Measurements from ENCODE around the gene CARNS1. TPM values are rescaled to one million over a fixed set of nuclear protein-coding genes. Genes with fewer than 3 reads are reported as not detected.

Gene CARNS1
- total RNA-seq, 2 experiments from 2014 or later = 1.9 to 2.0 TPM

DNA sequence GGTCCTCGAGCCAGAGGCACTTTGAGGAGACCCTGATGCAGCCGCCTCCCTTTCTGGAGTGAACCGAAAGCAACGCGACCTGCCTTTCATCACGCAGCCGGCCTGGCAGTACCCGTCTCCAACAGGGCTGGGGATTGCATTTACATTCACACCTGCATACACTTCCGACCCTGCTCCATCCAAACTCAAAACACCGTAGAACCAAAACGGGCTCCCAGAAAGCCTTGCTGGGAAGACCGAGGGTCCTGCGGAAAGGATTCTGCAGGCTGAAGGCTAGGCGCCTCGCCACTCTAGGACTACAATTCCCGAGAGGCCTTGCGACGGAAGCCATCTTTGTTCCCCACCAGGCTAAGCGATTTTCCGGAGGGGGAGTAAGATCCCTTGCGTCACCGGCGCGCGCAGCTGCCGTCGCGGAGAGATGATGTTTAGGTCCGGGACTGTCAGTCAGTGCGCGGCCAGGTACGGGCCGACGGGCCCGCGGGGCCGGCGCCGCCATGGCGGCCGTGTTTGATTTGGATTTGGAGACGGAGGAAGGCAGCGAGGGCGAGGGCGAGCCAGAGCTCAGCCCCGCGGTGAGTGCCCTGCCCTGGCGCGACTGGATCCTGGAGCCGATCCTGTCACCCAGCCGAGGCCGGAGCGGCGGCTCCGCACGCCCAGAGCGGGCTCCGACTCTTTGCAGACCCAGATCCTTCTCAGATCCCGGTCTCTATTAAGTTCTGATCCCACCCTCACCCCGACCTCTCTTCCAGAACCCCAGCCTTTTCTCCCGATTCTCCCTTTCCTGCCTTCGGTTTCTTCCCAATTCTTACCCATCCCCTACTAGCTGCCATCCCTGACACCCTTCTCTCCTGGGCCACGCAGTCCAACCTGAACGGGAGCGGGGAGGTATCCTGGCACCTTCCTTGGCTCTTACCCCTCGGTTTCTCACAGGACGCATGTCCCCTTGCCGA lies 12.8 kb downstream of the CARNS1 start, which contains the start of gene RPS6KB2:
Gene RPS6KB2, plus strand, starts transcription at position 443 of the 950 bp plus-strand sequence. Its CDS starts 52 bp downstream, at position 495.
- POLR2A ChIA-PET = interaction anchor here (0.7 to 2.6 kb wide), 7 partner anchors 8 to 27 kb away, joined by 3 to 27 read pairs (median 5); partner anchors contain the start of genes PPP1CA, PTPRCAP and TBC1D10C

GRCh38 chr11:67429038-67429668 lies 13.7 kb downstream of the CARNS1 start:
- CTCF ChIA-PET = interaction anchor here (2.5 kb wide), 1 partner anchor 8 kb away, joined by 14 read pairs; the partner anchor contains the start of gene PTPRCAP
- POLR2A ChIA-PET = interaction anchor here (0.7 to 2.6 kb wide), 6 partner anchors 9 to 27 kb away, joined by 3 to 27 read pairs (median 8); partner anchors contain the start of genes PPP1CA, PTPRCAP and TBC1D10C

More for the DNA sequence above, 12.8 kb downstream of the CARNS1 start, which contains the start of gene RPS6KB2:
- CTCF ChIA-PET = interaction anchor here (1.0 to 2.5 kb wide), 2 partner anchors 9 to 27 kb away, joined by 3 to 14 read pairs; partner anchors contain the start of genes PPP1CA and PTPRCAP

GRCh38 chr11:67429722-67430121 lies 14.2 kb downstream of the CARNS1 start:
- ChIA-PET CTCF (interaction anchor here (2.5 kb wide), 1 partner anchor 7 kb away, joined by 14 read pairs; the partner anchor contains the start of gene PTPRCAP), POLR2A (interaction anchor here (2.6 kb wide), 1 partner anchor 9 kb away, joined by 27 read pairs; the partner anchor contains the start of gene PTPRCAP)

DNA sequence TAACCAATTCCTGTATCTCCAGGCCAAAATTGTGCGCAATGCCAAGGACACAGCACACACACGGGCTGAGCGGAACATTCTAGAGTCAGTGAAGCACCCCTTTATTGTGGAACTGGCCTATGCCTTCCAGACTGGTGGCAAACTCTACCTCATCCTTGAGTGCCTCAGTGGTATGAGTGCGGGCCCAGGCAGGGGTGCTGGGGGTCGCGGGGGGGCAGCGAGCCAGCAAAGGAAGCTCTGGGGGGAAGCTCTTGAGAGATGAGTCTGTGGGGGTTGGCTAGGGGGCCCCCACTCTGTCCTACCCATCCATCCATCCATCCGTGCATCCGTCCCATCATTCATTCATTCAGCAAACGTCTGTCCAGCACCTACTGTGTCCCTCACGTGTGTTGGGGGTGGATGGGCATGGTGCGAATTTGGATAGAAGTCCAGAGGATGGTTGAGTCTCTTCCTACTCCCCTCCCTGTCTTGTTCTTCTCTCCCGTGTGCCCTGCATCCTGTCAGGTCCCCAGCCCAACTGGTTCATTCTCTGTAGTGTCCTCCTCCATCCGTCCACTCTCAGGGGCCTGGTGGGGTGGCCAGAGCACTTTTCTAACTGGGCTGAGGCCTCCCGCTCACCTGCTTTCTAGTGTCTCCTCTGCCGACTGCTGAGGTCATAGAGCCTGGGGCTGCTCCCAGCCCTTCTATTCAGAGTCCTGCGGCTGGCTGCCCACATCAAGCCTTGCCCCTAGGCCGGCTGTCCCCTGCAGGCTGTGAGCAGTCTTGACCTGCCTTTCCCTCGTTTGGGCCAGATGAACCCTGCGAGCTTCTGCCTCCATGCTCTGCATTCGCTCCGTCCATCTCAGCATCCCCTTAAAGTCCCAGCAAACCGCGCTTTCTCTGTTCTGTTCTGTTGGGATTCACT lies 16.1 kb downstream of the CARNS1 start:
- ChIA-PET CTCF (interaction anchor here (0.7 to 0.9 kb wide), 2 partner anchors 25 to 30 kb away, joined by 3 to 4 read pairs; partner anchors contain the start of gene PPP1CA), POLR2A (interaction anchor here (1.0 kb wide), 1 partner anchor 12 kb away, joined by 5 read pairs; no protein-coding TSS in a partner anchor)

DNA sequence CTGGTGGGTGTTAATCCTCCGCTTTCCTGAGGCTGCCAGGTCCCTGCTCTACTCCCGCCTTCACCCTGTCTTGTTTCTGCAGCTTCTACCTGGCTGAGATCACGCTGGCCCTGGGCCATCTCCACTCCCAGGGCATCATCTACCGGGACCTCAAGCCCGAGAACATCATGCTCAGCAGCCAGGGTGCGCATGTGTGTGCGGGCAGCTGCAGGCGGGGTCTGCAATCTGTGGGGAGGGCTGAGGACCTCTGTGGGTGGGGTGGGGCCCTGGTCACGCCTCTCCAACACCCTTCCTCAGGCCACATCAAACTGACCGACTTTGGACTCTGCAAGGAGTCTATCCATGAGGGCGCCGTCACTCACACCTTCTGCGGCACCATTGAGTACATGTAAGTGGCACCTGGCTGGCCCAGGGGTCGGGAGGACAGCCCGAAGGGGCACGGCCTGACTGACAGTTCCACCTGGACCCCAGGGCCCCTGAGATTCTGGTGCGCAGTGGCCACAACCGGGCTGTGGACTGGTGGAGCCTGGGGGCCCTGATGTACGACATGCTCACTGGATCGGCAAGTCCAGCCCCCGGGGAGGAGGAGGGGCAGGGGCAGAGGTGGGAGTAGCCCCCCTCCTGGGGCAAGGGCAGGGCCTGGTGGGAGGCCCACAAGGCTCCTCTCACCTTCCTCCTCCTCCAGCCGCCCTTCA lies 17.3 kb downstream of the CARNS1 start:
- POLR2A ChIA-PET = interaction anchor here (0.6 to 1.2 kb wide), 4 partner anchors 12 to 54 kb away, joined by 3 to 6 read pairs (median 3); no protein-coding TSS in a partner anchor
- CTCF ChIA-PET = interaction anchor here (0.9 to 1.4 kb wide), 3 partner anchors 8 to 26 kb away, joined by 3 read pairs; no protein-coding TSS in a partner anchor

DNA sequence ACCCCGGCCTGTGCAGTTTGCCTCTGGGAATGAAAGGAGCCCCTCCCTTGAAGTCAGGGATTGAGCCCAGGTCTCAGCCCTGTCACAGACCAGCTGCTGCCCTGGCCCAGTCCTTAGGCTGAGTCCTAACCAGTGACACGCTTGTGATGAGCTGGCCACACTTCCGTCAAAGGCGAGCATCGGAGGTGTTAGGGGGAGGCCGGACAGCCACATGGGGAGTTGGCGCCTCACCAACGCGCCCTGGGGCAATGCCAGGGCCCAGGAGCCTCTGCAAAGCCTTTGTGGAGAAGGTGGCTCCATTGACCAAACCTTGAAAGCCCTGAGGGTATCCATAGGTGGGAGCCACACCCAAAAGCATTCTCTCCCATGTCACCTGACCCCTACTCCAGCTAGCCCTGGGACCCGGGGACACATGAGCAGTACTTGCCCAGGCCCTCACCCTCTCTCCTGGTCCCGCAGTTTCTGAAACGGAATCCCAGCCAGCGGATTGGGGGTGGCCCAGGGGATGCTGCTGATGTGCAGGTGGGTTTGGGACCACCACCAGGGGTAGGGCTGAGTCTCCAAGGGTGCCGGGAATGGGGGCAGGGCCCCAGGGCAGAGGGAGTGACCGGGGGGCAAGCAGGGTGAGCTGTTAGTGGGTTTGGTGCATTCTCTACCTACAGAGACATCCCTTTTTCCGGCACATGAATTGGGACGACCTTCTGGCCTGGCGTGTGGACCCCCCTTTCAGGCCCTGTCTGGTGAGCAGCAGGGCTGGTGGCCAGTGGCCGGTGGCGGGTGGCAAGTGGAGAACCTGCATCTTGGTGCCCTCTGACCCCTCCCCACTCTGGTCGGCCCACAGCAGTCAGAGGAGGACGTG lies 18.3 kb downstream of the CARNS1 start:
- CTCF ChIA-PET = interaction anchor here (0.6 to 1.7 kb wide), 7 partner anchors 8 to 72 kb away, joined by 3 to 5 read pairs (median 4); partner anchors contain the start of genes PITPNM1 and PPP1CA
- POLR2A ChIA-PET = interaction anchor here (0.6 to 5.6 kb wide), 10 partner anchors 11 to 72 kb away, joined by 3 to 79 read pairs (median 3); partner anchors contain the start of genes AIP and PITPNM1

DNA sequence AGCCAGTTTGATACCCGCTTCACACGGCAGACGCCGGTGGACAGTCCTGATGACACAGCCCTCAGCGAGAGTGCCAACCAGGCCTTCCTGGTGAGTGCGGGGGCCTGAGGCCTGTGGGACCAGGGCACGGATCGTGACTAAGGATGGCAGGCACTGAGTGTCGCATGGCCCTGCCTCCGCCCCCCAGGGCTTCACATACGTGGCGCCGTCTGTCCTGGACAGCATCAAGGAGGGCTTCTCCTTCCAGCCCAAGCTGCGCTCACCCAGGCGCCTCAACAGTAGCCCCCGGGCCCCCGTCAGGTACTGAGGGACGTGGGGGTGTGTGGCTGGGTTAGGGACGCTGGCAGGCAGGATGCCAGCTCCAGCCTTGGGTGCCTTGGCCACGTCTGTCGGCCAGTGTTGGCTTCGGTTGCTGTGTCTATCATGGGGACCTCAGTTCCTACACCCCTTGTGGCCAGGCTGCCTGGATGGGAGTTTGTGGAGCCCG lies 19.0 kb downstream of the CARNS1 start:
- ChIA-PET POLR2A (interaction anchor here (0.7 to 5.6 kb wide), 6 partner anchors 10 to 71 kb away, joined by 3 to 79 read pairs (median 3); partner anchors contain the start of genes AIP and PITPNM1), CTCF (interaction anchor here (0.6 to 1.7 kb wide), 5 partner anchors 14 to 71 kb away, joined by 3 to 5 read pairs (median 5); partner anchors contain the start of genes PITPNM1 and PPP1CA)

DNA sequence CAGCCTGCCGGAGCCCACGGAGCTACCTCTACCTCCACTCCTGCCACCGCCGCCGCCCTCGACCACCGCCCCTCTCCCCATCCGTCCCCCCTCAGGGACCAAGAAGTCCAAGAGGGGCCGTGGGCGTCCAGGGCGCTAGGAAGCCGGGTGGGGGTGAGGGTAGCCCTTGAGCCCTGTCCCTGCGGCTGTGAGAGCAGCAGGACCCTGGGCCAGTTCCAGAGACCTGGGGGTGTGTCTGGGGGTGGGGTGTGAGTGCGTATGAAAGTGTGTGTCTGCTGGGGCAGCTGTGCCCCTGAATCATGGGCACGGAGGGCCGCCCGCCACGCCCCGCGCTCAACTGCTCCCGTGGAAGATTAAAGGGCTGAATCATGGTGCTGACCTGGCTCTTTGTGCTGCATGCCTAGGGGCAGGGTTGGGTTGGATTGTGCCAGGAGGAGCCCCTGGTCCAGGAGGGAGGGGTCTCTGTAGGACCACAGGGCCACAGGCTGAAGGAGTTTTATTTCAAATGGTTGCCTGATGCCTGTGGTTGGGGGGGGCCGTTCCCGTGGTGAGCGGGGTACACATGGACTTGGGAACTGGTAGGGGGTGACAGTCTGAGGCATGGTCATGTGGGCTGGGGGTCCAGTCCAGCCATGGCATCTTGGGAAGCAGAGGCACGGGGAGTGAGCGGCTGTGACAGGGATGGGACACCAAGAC lies 19.7 kb downstream of the CARNS1 start:
- POLR2A ChIA-PET = interaction anchor here (1.0 to 5.6 kb wide), 6 partner anchors 10 to 70 kb away, joined by 3 to 79 read pairs (median 17); partner anchors contain the start of genes AIP, PITPNM1 and TBC1D10C
- CTCF ChIA-PET = interaction anchor here (1.1 to 3.0 kb wide), 4 partner anchors 15 to 53 kb away, joined by 3 to 16 read pairs (median 4); partner anchors contain the start of gene PPP1CA

GRCh38 chr11:67435727-67436458 lies 20.4 kb downstream of the CARNS1 start:
- POLR2A ChIA-PET = interaction anchor here (1.2 to 5.6 kb wide), 8 partner anchors 9 to 50 kb away, joined by 7 to 79 read pairs (median 20); partner anchors contain the start of genes AIP, PPP1CA and TBC1D10C

GRCh38 chr11:67436459-67437081 lies 21.1 kb downstream of the CARNS1 start:
- POLR2A ChIA-PET = interaction anchor here (0.8 to 5.6 kb wide), 12 partner anchors 8 to 49 kb away, joined by 3 to 79 read pairs (median 16); partner anchors contain the start of genes AIP, PPP1CA, RPS6KB2 and TBC1D10C
- CTCF ChIA-PET = interaction anchor here (0.8 to 3.0 kb wide), 10 partner anchors 8 to 69 kb away, joined by 3 to 16 read pairs (median 4); partner anchors contain the start of genes PITPNM1, PPP1CA, RPS6KB2 and TMEM134

More at GRCh38 chr11:67435727-67436458, 20.4 kb downstream of the CARNS1 start:
- CTCF ChIA-PET = interaction anchor here (0.8 to 3.0 kb wide), 7 partner anchors 7 to 70 kb away, joined by 3 to 16 read pairs (median 6); partner anchors contain the start of genes PITPNM1, PPP1CA, RPS6KB2 and TMEM134

DNA sequence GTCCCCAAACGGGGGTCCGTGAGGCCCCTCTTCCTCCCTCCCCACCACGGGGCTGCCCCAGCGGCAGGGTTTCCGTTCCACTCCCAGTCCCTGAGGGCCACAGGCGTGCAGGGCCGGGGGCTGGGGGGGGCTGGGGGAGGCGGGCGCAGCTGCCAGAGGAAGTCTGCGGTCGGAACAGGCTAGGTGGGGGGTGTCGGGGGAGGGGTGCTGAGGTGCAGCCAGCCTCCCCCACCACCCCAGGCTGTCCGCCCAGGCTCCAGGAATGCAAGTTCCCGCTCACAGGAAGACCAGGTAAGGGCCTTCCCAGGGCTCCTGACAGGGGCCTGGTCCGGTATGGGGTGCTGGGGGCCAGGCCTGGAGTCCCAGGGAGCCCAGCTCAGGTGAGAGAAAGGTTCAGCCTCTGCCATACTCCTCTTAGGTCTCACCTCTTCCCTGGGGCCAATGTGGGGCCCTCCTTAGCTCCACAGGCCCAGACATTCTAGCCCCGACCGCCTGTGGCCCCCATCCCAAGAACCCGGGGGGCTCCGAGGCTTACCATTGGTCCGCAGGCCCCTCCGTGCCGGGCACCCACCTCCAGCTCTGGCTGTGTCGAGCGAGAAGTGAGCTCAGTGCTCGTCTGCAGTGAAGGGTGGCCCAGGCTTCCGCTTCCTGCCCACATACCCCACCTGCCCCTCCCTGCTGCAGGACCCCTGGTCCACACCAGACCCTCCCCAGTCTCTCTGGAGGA lies 21.8 kb downstream of the CARNS1 start, which contains the start of gene PTPRCAP:
Gene PTPRCAP, minus strand, starts transcription at position 601 of the 727 bp plus-strand sequence. Its CDS starts 63 bp downstream, at position 538.
- POLR2A ChIA-PET = interaction anchor here (0.6 to 5.6 kb wide), 17 partner anchors 8 to 205 kb away, joined by 3 to 79 read pairs (median 7); partner anchors contain the start of genes AIP, CLCF1, PPP1CA and RAD9A
- CTCF ChIA-PET = interaction anchor here (0.5 to 3.0 kb wide), 14 partner anchors 9 to 69 kb away, joined by 3 to 16 read pairs (median 4); partner anchors contain the start of genes PITPNM1, PPP1CA, RPS6KB2 and TMEM134

GRCh38 chr11:67437809-67438157 lies 22.3 kb downstream of the CARNS1 start:
- ChIA-PET POLR2A (interaction anchor here (0.6 to 5.6 kb wide), 16 partner anchors 9 to 205 kb away, joined by 3 to 79 read pairs (median 9); partner anchors contain the start of genes AIP, CLCF1, PPP1CA and RAD9A), CTCF (interaction anchor here (0.5 to 3.0 kb wide), 13 partner anchors 9 to 69 kb away, joined by 3 to 16 read pairs (median 4); partner anchors contain the start of genes PITPNM1, PPP1CA, RPS6KB2 and TMEM134)

Data from activated CD8-positive, alpha-beta memory T cell treated with anti-CD3 and anti-CD28 coated beads for 36 hours (primary cell).